IPS-NIHi7 (cell line): Measurements from ENCODE around the gene CNTN6.

ENCODE experiments used
- DNase-seq: peaks from one replicate; pipeline ENCODE4 v3.0.0; 2012; ENCODE audit warnings: mixed read lengths; ENCODE audit errors: extremely low spot score

CNTN6 gene

DNA sequence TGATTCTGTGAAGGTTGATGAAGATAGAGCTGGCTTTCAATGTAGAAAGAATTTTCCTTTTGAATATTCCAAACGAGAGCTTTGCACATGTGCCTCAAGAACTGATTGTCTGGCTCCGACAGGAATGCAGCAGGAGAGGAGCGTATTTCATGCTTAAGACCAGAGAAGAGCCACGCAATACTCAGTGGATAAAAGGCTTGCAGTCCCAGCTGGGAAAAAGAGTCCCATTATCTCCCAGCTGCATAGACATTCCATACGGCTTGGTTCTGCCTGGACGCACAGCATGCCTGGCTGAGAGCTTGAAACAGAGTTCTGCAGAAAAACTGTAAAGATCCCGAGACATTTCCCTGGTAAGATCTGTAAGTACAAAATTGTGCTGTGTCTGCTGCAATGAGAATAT lies at the start of gene CNTN6:
CNTN6 (plus strand) TSS at position 254 of the 400 bp plus-strand sequence. CDS start 54,985 bp downstream, outside the sequence.
- DNase-seq = no peak

DNA sequence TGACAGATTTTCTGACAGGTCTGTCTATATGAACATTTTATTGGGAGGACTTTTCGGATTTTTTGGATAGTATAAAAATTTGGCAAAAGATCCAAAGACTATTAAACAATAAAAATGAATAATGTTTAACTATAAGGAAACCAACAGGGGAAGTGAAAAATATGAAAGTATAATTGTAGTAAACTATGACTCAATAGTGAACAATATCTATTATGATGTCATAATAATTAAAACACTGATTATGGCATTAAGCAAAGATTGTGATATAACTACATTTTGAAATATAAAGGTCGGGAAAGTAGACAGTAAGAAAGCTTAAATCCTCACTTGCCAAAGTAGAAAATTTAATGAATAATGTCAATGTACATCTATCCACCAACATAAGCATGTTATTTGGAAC lies 44.3 kb upstream of the CNTN6 start:
- DNase-seq = no peak

DNA sequence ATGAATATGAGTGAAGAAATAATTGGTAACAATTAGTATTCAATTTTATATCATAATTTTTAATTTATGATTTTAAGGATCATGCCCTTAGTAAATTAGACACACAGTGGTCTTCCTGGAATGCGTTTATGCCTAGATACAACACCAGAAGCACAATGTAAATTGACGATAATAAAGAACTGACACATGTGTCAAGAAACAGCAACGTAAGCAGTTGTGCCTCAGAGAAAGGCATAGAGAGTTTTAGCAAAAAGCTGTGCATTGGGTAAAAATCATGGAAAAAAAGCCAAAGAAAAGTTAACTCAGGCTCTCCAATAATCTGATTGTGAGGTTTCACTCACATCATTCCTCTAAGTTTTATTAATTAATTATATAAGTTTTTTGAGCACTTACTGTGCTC lies 37.0 kb upstream of the CNTN6 start:
- DNase-seq = no peak

DNA sequence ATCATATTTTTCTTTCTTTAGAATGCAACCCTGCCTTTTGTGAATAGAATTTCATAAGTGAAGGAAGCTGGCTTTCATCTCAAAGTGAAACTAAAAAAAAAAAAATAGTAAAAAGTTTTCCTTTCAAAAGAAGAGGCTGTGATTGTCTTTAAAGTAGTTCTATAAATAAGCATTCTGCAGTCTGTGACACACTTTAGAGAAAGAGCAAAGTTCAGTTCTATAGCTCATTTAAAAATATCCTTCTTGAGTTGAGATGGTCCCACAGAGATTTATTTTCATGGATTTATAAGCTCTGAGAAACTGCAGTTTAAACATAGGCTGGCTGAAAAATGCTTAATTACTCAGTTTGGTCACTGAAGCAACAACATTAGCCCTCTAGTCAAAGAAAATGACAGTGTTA lies 36.1 kb upstream of the CNTN6 start:
- no peak for DNase-seq

DNA sequence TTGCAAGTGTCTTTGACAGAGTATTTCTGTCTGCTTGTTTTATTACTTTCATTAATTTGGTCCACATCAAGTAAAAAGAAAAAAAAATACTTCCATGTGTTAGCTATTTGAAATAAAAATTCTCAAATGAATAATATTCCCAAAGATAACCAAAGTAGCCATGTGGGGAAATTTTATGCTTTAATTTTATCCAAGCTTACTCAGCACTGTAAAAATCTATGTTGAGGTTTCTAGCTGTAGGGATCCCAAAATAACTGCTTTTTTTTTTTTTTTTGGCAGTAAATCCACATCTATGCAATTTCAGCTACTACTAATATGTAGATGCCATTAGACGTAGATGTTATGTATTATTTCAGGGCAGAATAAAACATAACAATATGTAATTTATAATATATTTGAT lies 35.4 kb upstream of the CNTN6 start:
- no peak for DNase-seq

DNA sequence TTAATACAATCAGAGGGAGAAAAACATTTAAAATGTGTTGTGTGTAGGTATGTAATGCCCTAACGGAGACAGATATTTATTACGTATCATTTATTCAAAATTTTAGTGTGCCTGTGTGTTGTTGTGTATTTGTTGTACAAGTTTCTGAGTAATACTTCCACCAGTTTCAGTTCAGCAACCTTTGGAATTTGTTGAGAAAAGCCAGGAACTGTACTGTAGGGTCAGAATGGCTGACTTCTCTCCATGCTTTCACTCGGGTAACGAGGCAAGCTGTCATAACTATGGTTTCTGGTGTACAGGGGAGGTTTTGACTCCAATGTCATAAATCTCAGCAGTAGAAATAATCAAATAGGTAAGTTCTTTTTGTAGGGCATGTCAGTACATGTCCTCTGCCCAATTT lies 23.8 kb upstream of the CNTN6 start:
- DNase-seq = no peak

DNA sequence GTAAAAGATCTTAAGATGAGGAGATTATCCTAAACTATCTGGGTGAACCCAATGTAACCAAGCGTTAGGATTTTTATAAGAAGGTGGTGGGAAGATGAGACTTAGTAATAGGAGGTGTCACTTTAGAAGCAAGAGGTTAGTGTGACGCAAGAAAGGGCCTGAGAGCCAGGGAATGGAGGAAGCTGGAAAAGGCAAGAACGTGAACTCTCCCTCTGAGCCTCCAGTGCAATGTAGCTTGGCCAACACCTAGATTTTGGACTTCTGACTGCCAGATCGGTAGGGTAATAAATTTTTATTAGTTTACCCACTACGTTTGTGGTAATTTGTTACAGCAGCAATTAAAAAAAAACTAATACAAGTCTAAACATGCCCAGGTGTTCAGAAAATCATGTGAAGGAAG lies 20.8 kb upstream of the CNTN6 start:
- no peak for DNase-seq

DNA sequence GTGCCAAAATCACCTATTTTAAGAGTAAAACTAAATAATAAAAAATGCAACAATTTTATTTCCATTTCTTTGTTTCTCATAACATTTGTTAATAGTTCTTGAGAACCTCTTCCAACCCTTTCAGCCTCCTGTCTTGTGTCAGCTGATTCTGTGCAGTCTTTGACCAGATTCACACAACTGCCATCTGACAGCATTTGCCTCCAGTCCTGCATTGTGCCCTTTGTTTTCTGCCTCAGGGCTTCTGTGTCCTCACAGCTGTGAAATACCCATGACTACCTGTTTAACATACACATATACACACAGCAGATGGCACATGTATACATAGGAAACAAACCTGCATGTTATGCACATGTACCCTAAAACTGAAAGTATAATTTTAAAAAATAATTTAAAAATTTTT lies 13.2 kb upstream of the CNTN6 start:
- DNase-seq = no peak

DNA sequence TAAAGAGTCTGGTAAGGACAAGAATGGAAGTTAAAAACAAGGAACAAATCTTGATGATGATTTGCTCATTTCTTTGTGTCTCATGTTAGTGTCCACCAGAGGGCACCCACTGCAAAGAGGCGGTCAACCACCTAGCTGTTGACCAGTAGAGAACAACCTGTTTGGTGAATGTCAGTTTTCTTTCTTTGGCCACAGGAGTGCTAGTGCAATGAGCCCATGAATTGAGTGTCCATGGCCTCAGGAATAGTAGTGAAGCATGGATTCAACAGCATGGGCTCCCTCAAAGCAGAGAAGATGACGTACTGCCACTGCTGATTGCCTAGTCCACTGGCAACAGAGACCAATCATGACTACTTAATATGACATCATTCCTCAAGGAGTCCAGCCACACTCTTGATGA lies 10.7 kb upstream of the CNTN6 start:
- peak; percentile 29 for DNase-seq

DNA sequence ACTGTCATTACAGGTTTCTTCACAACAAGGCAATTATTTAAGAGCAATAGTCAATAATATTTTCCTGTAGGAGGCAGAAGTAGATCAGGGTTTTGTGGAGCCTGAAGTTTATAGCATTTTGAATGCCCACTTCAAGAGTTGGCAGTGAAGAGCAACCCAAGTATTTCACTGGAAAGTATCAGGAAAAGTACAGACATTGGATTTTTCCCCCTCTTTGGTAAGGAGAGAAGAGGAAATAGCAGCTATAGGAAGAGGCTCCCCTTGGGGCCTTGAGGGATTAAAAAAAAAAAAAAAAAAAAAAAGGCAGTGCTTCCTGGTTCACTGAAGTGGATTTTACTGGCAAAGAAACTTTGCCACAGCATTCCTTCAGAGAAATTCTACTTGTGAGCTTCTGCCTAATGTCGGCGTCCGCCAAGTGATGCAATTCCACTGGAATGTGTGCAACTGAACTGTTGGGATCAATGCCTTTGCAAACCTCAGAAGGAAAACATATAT lies 5.7 kb upstream of the CNTN6 start:
- DNase-seq = no peak

DNA sequence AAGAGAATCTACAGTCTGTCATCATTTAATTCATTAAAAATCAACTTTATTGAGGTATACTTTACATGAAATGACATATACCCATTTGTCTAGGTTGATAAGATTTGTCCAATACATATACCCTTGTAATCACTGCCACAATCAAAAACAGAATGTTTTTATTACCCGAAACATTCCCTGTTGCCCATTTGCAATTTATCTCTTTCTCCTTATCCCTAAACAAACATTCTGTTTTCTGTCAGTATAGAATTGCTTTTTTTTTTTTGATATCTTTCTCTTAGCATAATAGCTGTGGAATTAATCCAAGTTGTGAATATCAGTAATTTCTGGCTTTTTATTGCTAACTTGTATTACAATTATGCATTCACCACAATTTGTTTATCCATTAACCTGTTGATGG lies 4.3 kb upstream of the CNTN6 start:
- DNase-seq = no peak

DNA sequence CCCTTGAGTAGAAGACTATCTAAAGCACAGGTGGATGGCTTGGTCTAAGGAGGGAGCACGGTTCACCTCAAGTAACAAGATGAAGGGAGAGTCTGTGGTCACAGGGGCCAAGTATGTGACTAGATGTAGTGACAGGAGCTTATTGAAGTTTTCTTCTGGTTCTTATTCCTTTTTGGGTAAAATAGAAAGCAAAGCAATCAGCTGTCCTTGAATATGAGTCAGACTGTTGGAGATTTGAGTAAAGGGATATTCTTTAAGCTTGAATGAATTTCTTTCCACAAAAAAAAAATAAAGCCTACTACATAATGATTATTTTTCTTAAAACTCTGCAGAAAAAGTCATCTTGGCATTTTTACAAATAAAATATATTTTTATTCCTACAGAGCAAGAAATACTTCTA lies 1.5 kb upstream of the CNTN6 start:
- DNase-seq = no peak

DNA sequence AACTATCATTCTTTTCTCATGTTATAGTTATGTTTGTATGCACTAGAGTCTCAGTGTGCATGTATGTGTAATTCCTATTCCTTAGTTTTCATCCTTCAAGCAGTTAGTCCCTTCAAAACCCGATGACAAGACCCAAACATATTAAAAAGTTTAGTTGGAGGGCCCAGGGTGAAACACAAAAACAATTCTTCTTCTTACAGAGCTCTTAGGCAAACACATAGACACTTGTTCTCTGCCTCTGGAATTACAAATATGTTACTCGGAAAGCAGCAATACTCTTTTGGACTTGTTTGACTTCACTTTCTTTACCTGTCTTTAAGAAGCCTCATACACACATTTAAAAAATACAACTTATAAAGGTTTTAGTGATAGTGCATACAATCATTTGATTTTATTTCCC lies 763 bp upstream of the CNTN6 start:
- no peak for DNase-seq

DNA sequence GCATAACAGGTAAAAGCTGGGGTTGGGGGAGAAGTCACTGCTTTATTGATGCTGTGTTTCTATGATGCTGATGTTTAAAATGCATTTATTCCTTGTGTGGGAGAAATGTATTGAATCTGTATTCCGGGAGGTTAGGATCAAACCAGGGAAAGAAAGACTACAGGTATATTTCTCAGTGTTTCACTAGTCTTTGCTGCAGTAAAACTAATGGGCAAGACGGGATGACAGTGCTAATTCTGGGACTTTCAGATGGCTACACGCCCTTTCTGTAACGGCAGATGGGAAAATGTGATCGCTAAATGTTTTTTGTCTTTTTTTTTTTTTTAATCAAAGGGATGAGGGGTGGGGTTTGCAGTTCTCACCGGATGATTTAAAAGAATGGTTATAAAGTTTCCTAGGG lies 393 bp downstream of the CNTN6 start:
- no peak for DNase-seq

DNA sequence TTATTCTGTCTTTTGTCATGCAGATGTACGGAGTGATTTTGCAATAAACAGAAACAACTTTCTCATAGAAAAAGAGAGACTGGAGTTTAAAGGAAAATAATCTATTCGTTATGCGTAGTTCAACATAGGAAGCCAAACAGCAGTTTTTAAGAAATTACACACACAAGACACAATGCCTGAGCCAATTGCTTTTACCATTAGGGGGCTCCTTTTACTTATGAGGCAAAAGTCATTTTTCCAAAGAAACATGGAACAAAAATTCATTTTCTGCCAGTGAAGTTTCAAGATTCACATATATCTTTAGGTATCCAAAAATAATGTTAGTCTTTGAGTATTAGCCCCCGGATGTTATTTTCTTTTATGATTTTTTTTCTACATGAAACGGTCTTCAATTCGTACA lies 10.7 kb downstream of the CNTN6 start:
- no peak for DNase-seq

DNA sequence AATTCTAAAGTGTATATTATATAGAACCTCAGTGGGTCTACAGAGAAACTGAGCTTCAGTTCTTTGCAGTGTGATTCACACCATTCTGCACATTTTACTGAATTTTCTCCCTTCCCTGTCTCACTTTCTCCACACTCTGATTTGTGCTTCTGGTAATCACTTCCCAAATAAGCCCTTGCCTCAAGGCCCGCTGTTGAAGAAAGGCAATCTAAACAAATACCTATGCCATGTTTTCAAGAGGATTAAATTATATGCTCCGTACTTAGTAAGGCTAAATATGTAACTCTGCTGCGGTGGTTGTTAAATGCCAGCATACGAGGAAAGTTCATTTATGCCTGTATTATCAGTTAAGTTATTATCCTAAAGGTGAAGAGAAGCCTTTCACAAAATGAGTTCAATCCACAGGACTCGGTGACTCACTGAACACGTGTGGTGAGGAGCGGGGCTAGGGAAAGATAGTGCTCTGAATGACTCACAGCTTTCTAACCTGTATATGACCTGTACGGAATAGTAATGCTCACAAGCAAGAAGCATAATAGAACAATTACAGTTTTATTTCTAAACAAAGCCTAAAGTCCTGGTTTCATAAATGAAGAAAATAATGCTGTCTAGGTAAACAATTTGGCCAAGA lies 25.1 kb downstream of the CNTN6 start:
- DNase-seq = no peak

DNA sequence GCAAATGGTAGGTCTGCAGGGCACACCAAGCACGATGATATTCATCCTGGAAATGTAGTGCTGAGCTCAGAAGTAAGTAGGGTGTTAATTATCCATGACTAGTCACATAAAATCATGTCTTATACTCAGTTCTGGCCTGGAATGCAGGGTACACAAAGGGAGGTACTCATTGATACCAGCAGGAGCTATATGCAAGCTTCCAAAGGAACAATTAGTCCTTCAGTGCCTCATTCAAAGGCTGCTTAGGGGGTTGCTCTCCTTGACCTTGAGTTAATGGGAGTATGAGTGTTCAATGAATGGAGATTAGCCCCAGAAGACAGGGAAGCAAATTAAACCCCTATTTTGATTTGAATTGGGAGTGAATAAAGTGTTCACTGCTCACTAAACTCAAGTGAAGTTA lies 38.3 kb downstream of the CNTN6 start:
- DNase-seq = no peak

DNA sequence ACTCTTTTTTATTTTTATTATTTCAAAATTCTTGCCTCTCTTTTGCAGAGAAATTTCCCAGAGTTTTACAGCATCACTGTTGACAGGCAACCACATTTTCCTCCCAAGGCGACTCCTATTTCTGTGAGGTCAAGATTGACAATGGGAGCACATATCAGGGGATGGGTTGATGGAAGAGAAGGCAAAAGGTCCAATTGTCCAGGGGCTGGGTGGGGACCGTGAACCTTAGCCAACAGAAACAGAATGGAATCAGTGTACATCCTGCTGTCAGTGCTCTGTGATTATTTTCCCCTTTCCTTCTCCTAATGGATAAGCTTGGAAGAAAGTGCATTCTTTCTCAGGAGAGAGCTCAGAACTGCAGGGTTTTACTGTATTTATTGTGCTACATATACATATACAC lies 42.4 kb downstream of the CNTN6 start:
- no peak for DNase-seq

DNA sequence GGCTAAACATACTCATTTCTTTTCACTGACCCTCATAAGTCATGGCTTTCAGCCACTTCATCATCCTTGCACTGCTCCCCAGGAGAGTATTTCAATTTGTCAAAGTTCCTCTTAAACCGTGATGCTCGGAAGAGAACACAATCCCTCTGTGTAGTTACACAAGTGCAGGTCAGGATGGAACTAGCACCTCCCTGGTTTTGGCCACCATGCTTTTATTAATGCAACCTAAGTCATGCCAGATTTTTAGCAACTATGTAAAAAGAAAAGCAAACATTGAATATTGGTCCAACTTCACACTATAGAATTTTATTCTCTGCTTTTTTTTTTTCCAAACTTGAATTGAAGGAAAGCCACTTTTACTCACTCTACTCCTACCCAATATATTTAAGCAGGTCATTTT lies 45.2 kb downstream of the CNTN6 start:
- no peak for DNase-seq

DNA sequence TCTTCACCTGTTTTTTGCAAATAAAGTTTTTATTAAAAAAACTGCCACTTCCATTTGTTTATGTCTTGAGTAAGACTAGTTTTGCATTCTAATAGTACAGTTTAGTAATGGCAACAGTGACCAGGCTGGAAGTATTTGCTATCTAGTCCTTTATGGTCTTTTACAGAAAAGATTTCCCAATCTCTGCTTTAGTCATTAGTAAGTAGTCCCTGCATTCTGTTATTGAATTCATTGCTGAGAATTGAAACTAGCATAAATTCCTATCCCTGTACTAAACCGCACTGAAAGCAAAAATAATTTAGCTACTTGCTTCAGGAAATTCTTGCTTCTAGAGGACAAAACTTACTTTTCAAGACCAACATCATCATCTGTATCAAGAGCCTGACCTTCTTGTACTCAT lies 46.2 kb downstream of the CNTN6 start:
- DNase-seq = no peak

DNA sequence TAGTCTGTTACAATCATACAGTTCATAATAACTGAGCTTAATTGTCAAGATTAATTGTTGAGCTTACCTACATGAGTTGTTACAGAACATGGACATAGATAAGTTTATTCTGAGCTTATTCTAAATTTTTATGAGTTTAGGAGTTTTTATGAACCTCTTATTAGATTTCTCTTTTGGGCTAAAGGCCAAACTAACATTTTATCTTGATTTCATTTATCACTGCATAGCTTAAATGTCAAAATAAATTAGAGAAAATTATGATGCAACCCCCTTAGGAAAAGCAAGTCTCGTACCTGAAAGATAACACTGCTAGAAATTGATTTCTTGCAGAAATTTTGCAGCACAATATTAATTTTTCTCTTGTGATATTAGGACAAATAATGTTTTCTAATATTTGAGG lies 54.5 kb downstream of the CNTN6 start:
- no peak for DNase-seq

DNA sequence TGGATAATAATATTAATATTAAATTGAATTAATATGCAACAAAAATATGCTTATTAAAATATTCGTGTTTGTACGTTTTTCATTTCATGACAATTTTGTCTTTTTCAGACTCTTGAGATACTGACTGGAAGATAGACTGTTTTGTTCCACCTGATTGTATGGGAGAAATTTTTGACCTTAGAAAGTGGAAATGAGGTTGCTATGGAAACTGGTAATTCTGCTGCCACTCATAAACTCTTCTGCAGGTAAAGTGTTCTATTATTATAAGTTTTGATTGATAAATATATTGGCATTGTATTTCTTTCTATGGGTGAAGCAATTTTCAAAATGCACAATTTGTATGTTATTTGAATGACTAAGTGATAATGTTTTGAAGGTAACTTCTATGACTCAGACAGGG lies 55.0 kb downstream of the CNTN6 start:
- no peak for DNase-seq

DNA sequence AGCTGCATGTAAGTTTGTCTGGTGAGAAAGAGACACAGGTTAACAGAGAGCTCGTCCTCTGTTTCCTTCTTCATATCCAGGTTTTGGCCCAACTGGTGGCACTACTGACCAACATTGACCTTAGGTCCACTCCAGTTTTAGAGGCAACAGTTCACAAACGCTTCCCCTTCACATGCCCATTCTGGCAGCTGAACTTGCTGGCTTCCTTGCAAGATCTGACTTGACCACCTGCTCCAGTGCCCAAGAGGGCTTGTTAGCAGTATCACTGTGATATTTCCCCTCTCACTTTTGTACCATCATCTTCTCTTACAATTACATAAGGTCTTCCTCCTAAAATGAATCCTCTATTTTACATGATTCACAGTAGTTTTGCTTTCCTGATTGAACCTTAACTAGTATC lies 71.3 kb downstream of the CNTN6 start:
- DNase-seq = no peak

DNA sequence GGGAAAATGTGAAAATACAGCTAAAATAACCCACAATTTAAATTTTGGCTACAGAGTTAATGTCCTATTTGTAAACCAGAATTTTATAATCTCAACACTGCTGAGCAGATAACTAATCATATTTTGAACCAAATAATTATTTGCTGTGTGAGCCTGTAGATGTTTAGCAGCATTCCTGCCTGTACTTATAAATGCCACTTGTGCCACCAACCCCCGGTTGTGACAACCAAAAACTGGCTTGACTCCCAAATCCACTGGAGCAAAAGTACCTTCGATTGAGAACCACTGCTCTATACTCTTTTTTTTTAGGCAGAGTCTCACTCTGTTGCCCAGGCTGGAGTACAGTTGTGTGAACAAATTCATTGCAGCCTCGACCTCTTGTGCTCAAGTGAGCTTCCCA lies 78.5 kb downstream of the CNTN6 start:
- no peak for DNase-seq
